ENCODE data around the gene ATF6.

- TF ChIP-seq EZH2 (IDR thresholded peaks at IDR 0.05; ENCODE audit: borderline replicate concordance, low read depth, low read length, severe bottlenecking) (no peak), POLR2A (IDR thresholded peaks at IDR 0.05; ENCODE audit: low read depth, low read length) (no peak), GATA2 (IDR thresholded peaks at IDR 0.05; ENCODE audit: insufficient read depth, insufficient read length, low read depth, low read length) (no peak), POLR2AphosphoS5 (IDR thresholded peaks at IDR 0.05; ENCODE audit: insufficient read depth, low read depth, low read length) (no peak), MYC (IDR thresholded peaks at IDR 0.05; ENCODE audit: low read depth, low read length) (no peak), JUN (IDR thresholded peaks at IDR 0.05; ENCODE audit: borderline replicate concordance, insufficient read depth, insufficient read length, low read depth) (no peak), FOS (IDR thresholded peaks at IDR 0.05; ENCODE audit: borderline replicate concordance, insufficient read depth, low read length) (no peak)
- TF ChIP-seq, protein P1, sequence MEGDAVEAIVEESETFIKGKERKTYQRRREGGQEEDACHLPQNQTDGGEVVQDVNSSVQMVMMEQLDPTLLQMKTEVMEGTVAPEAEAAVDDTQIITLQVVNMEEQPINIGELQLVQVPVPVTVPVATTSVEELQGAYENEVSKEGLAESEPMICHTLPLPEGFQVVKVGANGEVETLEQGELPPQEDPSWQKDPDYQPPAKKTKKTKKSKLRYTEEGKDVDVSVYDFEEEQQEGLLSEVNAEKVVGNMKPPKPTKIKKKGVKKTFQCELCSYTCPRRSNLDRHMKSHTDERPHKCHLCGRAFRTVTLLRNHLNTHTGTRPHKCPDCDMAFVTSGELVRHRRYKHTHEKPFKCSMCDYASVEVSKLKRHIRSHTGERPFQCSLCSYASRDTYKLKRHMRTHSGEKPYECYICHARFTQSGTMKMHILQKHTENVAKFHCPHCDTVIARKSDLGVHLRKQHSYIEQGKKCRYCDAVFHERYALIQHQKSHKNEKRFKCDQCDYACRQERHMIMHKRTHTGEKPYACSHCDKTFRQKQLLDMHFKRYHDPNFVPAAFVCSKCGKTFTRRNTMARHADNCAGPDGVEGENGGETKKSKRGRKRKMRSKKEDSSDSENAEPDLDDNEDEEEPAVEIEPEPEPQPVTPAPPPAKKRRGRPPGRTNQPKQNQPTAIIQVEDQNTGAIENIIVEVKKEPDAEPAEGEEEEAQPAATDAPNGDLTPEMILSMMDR (IDR thresholded peaks at IDR 0.05; ENCODE audit: extremely low read depth in 1 of 2, insufficient read depth in 1 of 2, low read depth in 1 of 2, low read length in 2 of 2) = no peak
- TF ChIP-seq, protein P2, sequence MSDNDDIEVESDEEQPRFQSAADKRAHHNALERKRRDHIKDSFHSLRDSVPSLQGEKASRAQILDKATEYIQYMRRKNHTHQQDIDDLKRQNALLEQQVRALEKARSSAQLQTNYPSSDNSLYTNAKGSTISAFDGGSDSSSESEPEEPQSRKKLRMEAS (IDR thresholded peaks at IDR 0.05; ENCODE audit: insufficient read depth, insufficient read length) = no peak
Measured at GRCh38 chr1:161953256-161953920, 187.3 kb downstream of the ATF6 start.

All from endothelial cell of umbilical vein (primary cell).